Ascending aorta (tissue), 2 donors: ENCODE measurements around the gene TGFB1. TPM values are rescaled to one million over a fixed set of nuclear protein-coding genes. Genes with fewer than 3 reads are reported as not detected.
"Not testable (repeated sequence)": the region's sequence is repeated elsewhere in the genome, so short reads cannot be mapped to it uniquely, and the experiment has no call there.

Experiments
- DNase-seq, 2 donors: peaks; one replicate each; pipeline ENCODE4 v3.0.0-alpha.2; 2019; ENCODE audit warnings: low spot score in 2 of 2
- H3K27ac ChIP-seq, 2 donors: fragments of 200-600 bp; sonication (generic); one replicate each; pipeline ENCODE4 v1.5.1; 2016 to 2017; ENCODE audit warnings: mild to moderate bottlenecking in 1 of 2
- H3K27me3 ChIP-seq: fragments of 200-600 bp; sonication (generic); one replicate; pipeline ENCODE4 v1.5.1; 2017
- H3K36me3 ChIP-seq, 2 donors: fragments of 200-600 bp; sonication (generic); one replicate each; pipeline ENCODE4 v1.5.1; 2016
- H3K4me1 ChIP-seq, 2 donors: fragments of 200-600 bp; sonication (generic); one replicate each; pipeline ENCODE4 v1.5.1; 2016 to 2017; ENCODE audit warnings: mild to moderate bottlenecking in 1 of 2
- H3K4me3 ChIP-seq, 2 donors: fragments of 200-600 bp; sonication (generic); one replicate each; pipeline ENCODE4 v1.5.1; 2016 to 2017; ENCODE audit warnings: mild to moderate bottlenecking in 1 of 2
- H3K9me3 ChIP-seq, 2 donors: fragments of 200-600 bp; sonication (generic); one replicate each; pipeline ENCODE4 v1.5.1; 2016
- CTCF ChIP-seq, 3 experiments: fragments of 200-600 bp in 2 of 3; fragments of 450-650 bp in 1 of 3; sonication (generic) in 2 of 3; IDR thresholded peaks; one replicate each; pipeline ENCODE4 v1.5.1; 2016 to 2019; ENCODE audit warnings: antibody characterized with exemption in 3 of 3, mild to moderate bottlenecking in 1 of 3, moderate library complexity in 1 of 3
- intact Hi-C: fragments of 100-400 bp; cut with DNase I; formaldehyde crosslinking; loops from one replicate; pipeline ENCODE4 v1.15.1; 2023
- total RNA-seq: library from RNA; depleted of rRNA; stranded (reverse); fragments of >200 nt; gene quantifications from one replicate; pipeline ENCODE4 v1.1.0, GENCODE V29; 2016

The TGFB1 gene
- total RNA-seq, 1 donor from 2014 or later = 103 TPM

DNA sequence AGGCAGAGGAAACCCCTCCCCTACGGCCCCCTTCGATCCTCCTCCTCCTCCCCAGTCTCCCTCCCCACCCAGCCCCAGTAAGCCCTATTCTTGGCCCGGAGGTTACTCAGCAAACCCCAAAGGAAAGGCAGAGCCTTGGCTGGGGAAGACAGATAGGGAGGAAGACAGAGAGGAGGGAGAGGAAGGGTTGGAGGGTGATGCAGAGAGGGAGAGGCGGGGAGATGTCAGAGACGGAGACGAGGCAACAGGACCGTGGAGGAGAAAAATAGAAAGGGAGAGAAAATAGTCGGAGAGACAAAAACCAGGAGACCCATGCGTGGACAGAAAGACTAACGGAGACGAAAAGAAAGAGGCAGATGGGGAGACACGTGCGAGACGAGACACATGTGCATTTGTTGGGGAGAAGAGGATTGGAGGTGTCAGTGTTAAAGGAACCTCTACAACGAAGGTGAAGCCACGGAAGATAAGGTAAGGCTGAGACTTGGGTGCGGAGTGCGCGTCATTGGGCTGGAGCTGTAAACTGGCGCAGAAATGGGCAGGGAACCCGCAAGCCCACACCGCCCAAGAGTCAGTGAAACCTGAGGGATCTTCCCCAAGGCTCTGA, 2.9 kb downstream of the TGFB1 start:
- Histone ChIP-seq H3K27ac (peak overlapping the region; percentile 88 to 93), H3K36me3 (peaks cover 9 to 24% of the 10 kb centered on the region in 2 donors), H3K4me3 (peak overlapping the region; percentile 66 to 90), H3K9me3 (no peaks in the 10 kb centered on the region), H3K27me3 (no peaks in the 10 kb centered on the region), H3K4me1 (peaks cover 0 to 6% of the 10 kb centered on the region in 2 donors)
- no peak for TF ChIP-seq CTCF (IDR thresholded peaks at IDR 0.05)
- intact Hi-C loops = loop anchor here (5.0 kb wide), 1 partner anchor 134 kb away; the partner anchor contains the start of gene AXL
- DNase-seq = no peak

DNA sequence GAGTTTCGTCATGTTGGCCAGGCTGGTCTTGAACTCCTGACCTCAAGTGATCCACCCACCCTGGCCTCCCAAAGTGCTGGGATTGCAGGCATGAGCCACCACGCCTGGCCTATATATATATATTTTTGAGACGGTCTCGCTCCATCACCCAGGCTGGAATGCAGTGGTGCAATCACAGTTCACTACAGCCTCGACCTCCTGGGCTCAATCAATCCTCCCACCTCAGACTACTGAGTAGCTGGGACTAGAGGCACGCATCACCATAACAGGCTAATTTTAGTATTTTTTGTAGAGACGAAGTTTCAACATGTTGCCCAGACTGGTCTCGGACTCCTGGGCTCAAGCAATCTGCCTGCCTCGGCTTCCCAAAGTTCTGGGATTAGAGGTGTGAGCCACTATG, 6.8 kb downstream of the TGFB1 start:
- DNase-seq, H3K9me3 ChIP-seq, H3K27ac ChIP-seq, H3K4me3 ChIP-seq, H3K27me3 ChIP-seq, H3K4me1 ChIP-seq, intact Hi-C loops: not testable (repeated sequence)
- H3K36me3 ChIP-seq = peaks cover 42 to 59% of the 10 kb centered on the region in 2 donors

- no peaks in the 10 kb centered on the region for H3K9me3 ChIP-seq
- intact Hi-C loops = no loop called here
- DNase-seq = no peak
- H3K36me3 ChIP-seq = peaks cover 53 to 80% of the 10 kb centered on the region in 2 donors
- no peak overlapping the region for H3K4me3 ChIP-seq
- no peak overlapping the region for H3K27ac ChIP-seq
- TF ChIP-seq CTCF (IDR thresholded peaks at IDR 0.05) = no peak
- H3K27me3 ChIP-seq = no peaks in the 10 kb centered on the region
- no peaks in the 10 kb centered on the region for H3K4me1 ChIP-seq
Measured at GRCh38 chr19:41344162-41344561, 9.6 kb downstream of the TGFB1 start.

GRCh38 chr19:41341669-41342490, 11.8 kb downstream of the TGFB1 start:
- DNase-seq = no peak
- TF ChIP-seq CTCF (IDR thresholded peaks at IDR 0.05) = no peak
- H3K36me3 ChIP-seq = peaks cover 58 to 85% of the 10 kb centered on the region in 2 donors

GRCh38 chr19:41339936-41340335, 13.8 kb downstream of the TGFB1 start:
- peaks cover 57 to 83% of the 10 kb centered on the region in 2 donors for H3K36me3 ChIP-seq
- no peaks in the 10 kb centered on the region for H3K27me3 ChIP-seq
- intact Hi-C loops = no loop called here
- H3K9me3 ChIP-seq = no peaks in the 10 kb centered on the region
- no peaks in the 10 kb centered on the region for H3K4me1 ChIP-seq
- no peak overlapping the region for H3K4me3 ChIP-seq
- TF ChIP-seq CTCF (IDR thresholded peaks at IDR 0.05) = no peak
- H3K27ac ChIP-seq = no peak overlapping the region
- no peak for DNase-seq

More at GRCh38 chr19:41341669-41342490, 11.8 kb downstream of the TGFB1 start:
- Histone ChIP-seq H3K4me1 (no peaks in the 10 kb centered on the region), H3K9me3 (no peaks in the 10 kb centered on the region), H3K27me3 (no peaks in the 10 kb centered on the region), H3K4me3 (no peak overlapping the region), H3K27ac (no peak overlapping the region)
- intact Hi-C loops = no loop called here

- no peaks in the 10 kb centered on the region for H3K4me1 ChIP-seq
- no peak overlapping the region for H3K4me3 ChIP-seq
Measured at GRCh38 chr19:41335467-41335866, 18.3 kb downstream of the TGFB1 start.

More at GRCh38 chr19:41335467-41335866, 18.3 kb downstream of the TGFB1 start:
- intact Hi-C loops = no loop called here
- Histone ChIP-seq H3K36me3 (peaks cover 40 to 65% of the 10 kb centered on the region in 2 donors), H3K27me3 (no peaks in the 10 kb centered on the region), H3K27ac (no peak overlapping the region), H3K9me3 (no peaks in the 10 kb centered on the region)
- DNase-seq = no peak
- TF ChIP-seq CTCF (IDR thresholded peaks at IDR 0.05) = no peak
